Natural killer cell treated with Interleukin-12 subunit alpha and Interleukin-12 subunit beta and Interleukin-15 and Interleukin-18, amount 100 ng/mL, for 72 hours (primary cell): Measurements from ENCODE around the gene KDM3A. TPM values are rescaled to one million over a fixed set of nuclear protein-coding genes. Genes with fewer than 3 reads are reported as not detected.

Experiments used
- ATAC-seq, 2 donors: fragments of 150-1000 bp; cut with Tn5 transposase in 1 of 2; sonication (Bioruptor Pico), chemical (Tn5 transposase) in 1 of 2; 2 replicates each; pipeline ENCODE4 v1.10.0; 2021
- DNase-seq: peaks from one replicate; pipeline ENCODE4 v3.0.0; 2022; ENCODE audit warnings: low spot score
- H3K27ac Mint-ChIP-seq, 2 donors: 1 replicate in 1 of 2; 2 replicates in 1 of 2; pipeline ENCODE4 v1.8.0; 2022; ENCODE audit warnings: mixed read lengths in 2 of 2, mild to moderate bottlenecking in 1 of 2, moderate library complexity in 1 of 2
- H3K27me3 Mint-ChIP-seq, 2 donors: 1 replicate in 1 of 2; 2 replicates in 1 of 2; pipeline ENCODE4 v1.8.0; 2022; ENCODE audit warnings: mixed read lengths in 2 of 2
- H3K36me3 Mint-ChIP-seq: one replicate; pipeline ENCODE4 v1.8.0; 2022; ENCODE audit warnings: mixed read lengths
- H3K4me1 Mint-ChIP-seq, 2 donors: 1 replicate in 1 of 2; 2 replicates in 1 of 2; pipeline ENCODE4 v1.8.0; 2022; ENCODE audit warnings: low read depth in 2 of 2, mixed read lengths in 2 of 2, mild to moderate bottlenecking in 1 of 2
- H3K4me3 Mint-ChIP-seq: one replicate; pipeline ENCODE4 v1.8.0; 2022; ENCODE audit warnings: mixed read lengths
- H3K9me3 Mint-ChIP-seq: 2 replicates; pipeline ENCODE4 v1.8.0; 2022; ENCODE audit warnings: mixed read lengths
- total RNA-seq, 2 donors: library from RNA; stranded (reverse); gene quantifications; one replicate each; pipeline ENCODE4 v1.2.3, GENCODE V29; 2022

Gene KDM3A
- total RNA-seq, 2 donors from 2014 or later = 44.6 to 74.3 TPM

DNA sequence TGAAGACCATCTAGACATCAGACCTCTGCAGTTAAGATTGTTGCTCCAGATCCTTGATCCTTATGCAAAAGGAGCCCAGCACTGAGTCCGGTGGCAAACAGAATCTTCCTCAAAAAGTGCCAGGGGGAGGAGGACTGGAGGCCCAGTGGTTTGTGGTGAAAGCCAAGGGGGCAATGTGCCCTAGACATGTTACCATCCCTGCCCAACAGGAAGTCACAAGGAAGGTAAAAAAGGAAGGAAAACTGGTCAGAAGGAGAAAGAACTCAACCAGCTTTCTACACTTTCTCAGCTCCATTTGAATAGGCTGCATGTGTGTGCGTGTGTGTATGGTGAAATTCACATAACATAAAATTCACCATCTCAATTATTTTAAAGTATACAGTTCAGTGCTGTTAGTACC, 25.0 kb upstream of the KDM3A start:
- no peak for ATAC-seq
- no peaks in the 10 kb centered on the region for H3K9me3 Mint-ChIP-seq
- H3K27me3 Mint-ChIP-seq = peaks cover 36 to 67% of the 10 kb centered on the region in 2 donors
- H3K36me3 Mint-ChIP-seq = peaks cover 14% of the 10 kb centered on the region
- no peak overlapping the region for H3K27ac Mint-ChIP-seq
- no peak overlapping the region for H3K4me3 Mint-ChIP-seq
- DNase-seq = no peak
- peaks cover 6 to 8% of the 10 kb centered on the region in 2 donors for H3K4me1 Mint-ChIP-seq

DNA sequence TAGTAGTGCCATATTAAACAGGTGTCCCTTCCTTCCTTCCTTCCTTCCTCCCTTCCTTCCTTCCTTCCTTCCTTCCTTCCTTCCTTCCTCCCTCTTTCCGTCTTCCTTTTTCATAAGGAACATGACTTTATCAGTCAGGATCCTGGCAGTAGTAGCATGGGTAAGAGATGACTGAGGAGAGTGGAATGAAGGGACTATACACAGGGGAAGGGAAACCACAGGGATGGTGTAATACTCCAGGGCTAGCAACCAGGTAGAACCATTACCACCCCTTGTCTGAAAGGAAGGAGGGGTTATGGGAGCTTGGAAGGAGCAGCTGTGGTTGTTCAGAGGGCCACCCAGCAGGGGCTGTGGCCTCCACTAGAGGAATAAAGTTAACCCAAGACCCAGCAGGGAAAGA, 23.2 kb upstream of the KDM3A start:
- ATAC-seq (no peak), DNase-seq (no peak)
- no peak overlapping the region for H3K27ac Mint-ChIP-seq
- H3K9me3 Mint-ChIP-seq = no peaks in the 10 kb centered on the region
- H3K4me1 Mint-ChIP-seq = peaks cover 6 to 8% of the 10 kb centered on the region in 2 donors
- no peak overlapping the region for H3K4me3 Mint-ChIP-seq
- peaks cover 11% of the 10 kb centered on the region for H3K36me3 Mint-ChIP-seq
- H3K27me3 Mint-ChIP-seq = peaks cover 31 to 64% of the 10 kb centered on the region in 2 donors

DNA sequence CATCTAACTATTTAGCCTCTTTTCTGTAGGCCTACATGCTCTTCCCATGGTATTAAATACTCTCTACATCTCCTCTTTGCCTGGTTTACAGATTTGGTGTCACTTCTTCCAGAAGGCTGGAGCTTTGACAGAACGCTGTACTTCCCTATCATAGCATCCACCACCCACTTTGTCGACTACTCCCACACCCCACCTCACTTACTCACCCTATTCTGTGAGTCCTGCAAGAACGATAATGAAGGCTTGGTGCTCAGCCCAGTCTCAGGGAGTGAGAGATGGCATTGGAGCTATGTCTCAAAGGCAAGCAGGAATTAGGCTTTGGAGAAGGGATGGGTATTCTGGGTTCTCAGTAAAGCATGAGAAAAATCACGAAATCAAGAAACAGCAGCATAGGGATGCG, 20.3 kb upstream of the KDM3A start:
- Mint-ChIP-seq H3K27ac (no peak overlapping the region), H3K4me3 (no peak overlapping the region), H3K27me3 (peaks cover 25 to 67% of the 10 kb centered on the region in 2 donors), H3K36me3 (peaks cover 4% of the 10 kb centered on the region), H3K9me3 (no peaks in the 10 kb centered on the region), H3K4me1 (no peaks in the 10 kb centered on the region)
- ATAC-seq (no peak), DNase-seq (no peak)

DNA sequence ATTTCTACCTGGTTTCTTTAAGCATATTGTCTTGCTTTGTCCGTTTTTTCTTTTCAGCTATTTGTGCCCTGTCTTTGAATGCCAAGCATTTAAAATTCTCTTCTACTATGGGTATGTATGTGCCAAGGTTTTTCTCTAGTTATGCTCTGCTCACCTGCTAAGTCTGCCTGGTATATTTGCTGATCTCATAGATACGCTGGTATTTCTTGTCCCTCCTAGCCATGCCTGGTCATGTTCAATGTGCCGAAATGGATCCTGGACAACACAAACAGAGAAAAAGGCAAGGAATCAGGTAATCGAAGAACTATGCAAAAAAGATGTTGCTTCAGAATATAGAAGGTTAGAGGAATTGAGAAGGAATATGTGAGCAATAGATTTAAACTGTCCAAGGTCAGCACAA, 14.9 kb upstream of the KDM3A start:
- Mint-ChIP-seq H3K4me3 (no peak overlapping the region), H3K36me3 (peaks cover 15% of the 10 kb centered on the region), H3K4me1 (no peaks in the 10 kb centered on the region), H3K27me3 (peaks cover 33 to 78% of the 10 kb centered on the region in 2 donors), H3K9me3 (no peaks in the 10 kb centered on the region), H3K27ac (no peak overlapping the region)
- ATAC-seq (no peak), DNase-seq (no peak)

DNA sequence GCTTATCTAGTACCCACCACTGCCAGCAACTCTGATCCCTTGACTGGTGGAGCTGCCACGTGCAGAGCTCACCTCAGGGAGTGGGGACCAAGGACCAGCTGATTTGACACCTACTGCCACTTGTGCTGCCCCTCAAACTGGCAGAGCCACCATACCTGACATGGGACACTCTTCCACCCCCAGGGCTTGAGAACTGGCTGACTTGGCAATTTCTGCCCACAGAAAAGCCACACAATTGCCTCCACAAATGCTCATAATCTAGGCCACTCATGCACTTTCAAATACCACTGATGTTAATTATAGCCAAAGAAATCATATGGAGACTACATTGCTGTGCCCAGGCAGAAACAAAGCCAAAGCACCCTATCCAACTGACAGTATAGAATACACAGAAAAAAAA, 11.8 kb upstream of the KDM3A start:
- Mint-ChIP-seq H3K27me3 (peaks cover 31 to 62% of the 10 kb centered on the region in 2 donors), H3K4me1 (no peaks in the 10 kb centered on the region), H3K27ac (no peak overlapping the region), H3K4me3 (no peak overlapping the region), H3K9me3 (no peaks in the 10 kb centered on the region), H3K36me3 (peaks cover 11% of the 10 kb centered on the region)
- ATAC-seq (no peak), DNase-seq (no peak)

DNA sequence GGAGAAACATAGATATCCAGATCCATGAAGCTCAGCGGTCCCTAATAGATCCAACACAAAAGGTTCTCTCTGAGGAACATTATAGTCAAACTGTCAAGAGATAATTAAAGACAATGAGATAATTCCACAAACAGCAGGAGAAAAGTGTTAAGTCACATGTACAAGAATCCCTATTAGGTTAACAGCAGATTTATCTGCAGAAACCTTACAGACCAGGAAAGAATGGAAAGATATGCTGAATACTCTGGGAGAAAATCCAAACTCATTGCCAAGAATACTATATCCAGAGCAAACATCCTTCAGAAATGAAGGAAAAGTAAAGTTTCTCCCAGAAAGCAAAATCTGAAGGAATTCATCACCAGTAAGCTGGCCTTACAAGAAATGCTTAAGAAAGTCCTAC, 10.8 kb upstream of the KDM3A start:
- DNase-seq (no peak), ATAC-seq (no peak)
- Mint-ChIP-seq H3K27me3 (peaks cover 28 to 52% of the 10 kb centered on the region in 2 donors), H3K9me3 (no peaks in the 10 kb centered on the region), H3K4me1 (no peaks in the 10 kb centered on the region), H3K4me3 (no peak overlapping the region), H3K36me3 (peaks cover 11% of the 10 kb centered on the region), H3K27ac (no peak overlapping the region)

DNA sequence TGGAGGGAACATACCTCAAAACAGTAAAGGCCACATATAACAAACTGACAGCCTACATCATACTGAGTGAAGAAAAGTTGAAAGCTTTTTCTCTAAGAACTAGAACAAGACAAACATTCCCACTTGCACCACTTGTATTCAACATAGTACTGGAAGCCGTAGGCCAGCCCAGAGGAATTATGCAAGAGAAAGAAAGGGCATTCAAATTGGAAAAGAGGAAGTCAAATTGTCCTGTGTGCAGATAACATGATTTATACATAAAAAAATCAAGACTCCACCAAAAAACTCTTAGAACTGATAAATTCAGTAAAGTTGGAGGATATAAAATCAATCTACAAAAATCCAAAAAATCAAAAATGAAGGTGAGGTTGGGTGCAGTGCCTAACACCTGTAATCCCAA, 8.0 kb upstream of the KDM3A start:
- no peak for ATAC-seq
- H3K9me3 Mint-ChIP-seq = no peaks in the 10 kb centered on the region
- no peaks in the 10 kb centered on the region for H3K4me1 Mint-ChIP-seq
- peaks cover 15% of the 10 kb centered on the region for H3K36me3 Mint-ChIP-seq
- no peak overlapping the region for H3K27ac Mint-ChIP-seq
- H3K4me3 Mint-ChIP-seq = no peak overlapping the region
- peaks cover 25 to 29% of the 10 kb centered on the region in 2 donors for H3K27me3 Mint-ChIP-seq
- no peak for DNase-seq

DNA sequence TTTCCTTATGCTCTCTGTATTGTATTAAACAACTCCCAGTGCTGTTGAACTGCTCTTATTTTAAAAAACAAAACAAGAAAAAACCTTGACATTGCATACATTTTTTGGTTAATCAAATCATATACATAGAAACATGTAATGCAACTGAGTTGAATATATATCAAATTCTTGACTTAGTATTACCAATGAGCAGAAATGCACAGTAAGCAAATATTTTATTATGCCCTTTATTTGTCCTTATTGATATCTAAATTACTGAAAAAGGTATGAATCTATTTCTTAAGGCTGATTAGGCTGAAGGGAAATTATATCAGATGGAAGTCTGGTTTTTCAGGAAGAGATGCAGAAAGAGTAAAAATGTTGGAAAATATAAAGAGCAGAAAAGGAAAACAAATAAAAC, 6.9 kb upstream of the KDM3A start:
- no peak overlapping the region for H3K4me3 Mint-ChIP-seq
- no peaks in the 10 kb centered on the region for H3K9me3 Mint-ChIP-seq
- H3K27ac Mint-ChIP-seq = no peak overlapping the region
- peaks cover 17% of the 10 kb centered on the region for H3K36me3 Mint-ChIP-seq
- DNase-seq (no peak), ATAC-seq (no peak)
- no peaks in the 10 kb centered on the region for H3K4me1 Mint-ChIP-seq
- peaks cover 25% of the 10 kb centered on the region in 2 donors for H3K27me3 Mint-ChIP-seq

DNA sequence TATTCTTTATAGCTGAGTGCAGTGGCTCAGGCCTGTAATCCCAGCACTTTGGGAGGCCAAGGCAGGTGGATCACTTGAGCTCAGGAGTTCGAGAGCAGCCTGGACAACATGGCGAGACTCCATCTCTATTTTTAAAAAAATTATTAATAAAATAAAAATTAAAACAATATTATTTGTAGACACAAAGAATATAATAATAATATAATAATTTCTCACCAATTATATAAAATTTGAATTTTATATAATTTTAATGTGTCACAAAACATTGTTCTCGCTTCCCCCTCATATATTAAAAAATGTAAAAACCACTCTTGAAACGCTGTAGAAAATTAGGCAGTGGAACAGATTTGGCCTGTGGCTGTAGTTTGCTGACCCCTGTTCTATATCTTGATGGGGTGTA, 5.6 kb upstream of the KDM3A start:
- H3K36me3 Mint-ChIP-seq = peaks cover 19% of the 10 kb centered on the region
- H3K27ac Mint-ChIP-seq = no peak overlapping the region
- peaks cover 4 to 6% of the 10 kb centered on the region in 2 donors for H3K4me1 Mint-ChIP-seq
- peaks cover 2% of the 10 kb centered on the region for H3K9me3 Mint-ChIP-seq
- no peak for DNase-seq
- H3K27me3 Mint-ChIP-seq = peaks cover 13 to 16% of the 10 kb centered on the region in 2 donors
- no peak for ATAC-seq
- H3K4me3 Mint-ChIP-seq = no peak overlapping the region

DNA sequence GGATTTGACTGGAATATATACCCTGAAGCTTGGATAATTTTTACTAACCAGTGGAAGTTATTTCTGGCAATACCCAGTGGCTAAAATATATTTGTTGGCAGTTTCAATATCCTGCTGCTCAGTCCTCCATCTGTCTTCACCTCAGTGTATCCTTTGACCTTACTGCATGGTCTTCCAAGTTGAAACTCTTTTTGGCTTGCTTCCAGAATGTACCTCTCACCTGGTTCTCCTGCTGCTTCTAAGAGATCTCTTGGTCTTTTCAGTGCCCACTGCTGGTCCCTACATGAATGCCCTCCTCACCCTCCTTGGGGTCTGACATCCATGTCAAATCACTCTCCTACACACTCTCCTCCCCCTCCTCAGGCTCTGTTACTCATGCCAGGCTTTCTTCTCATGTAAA, 4.8 kb upstream of the KDM3A start:
- H3K36me3 Mint-ChIP-seq = peaks cover 23% of the 10 kb centered on the region
- no peak overlapping the region for H3K4me3 Mint-ChIP-seq
- ATAC-seq (no peak), DNase-seq (no peak)
- H3K9me3 Mint-ChIP-seq = peaks cover 4% of the 10 kb centered on the region
- no peak overlapping the region for H3K27ac Mint-ChIP-seq
- H3K4me1 Mint-ChIP-seq = peaks cover 11 to 13% of the 10 kb centered on the region in 2 donors
- peaks cover 8 to 14% of the 10 kb centered on the region in 2 donors for H3K27me3 Mint-ChIP-seq

DNA sequence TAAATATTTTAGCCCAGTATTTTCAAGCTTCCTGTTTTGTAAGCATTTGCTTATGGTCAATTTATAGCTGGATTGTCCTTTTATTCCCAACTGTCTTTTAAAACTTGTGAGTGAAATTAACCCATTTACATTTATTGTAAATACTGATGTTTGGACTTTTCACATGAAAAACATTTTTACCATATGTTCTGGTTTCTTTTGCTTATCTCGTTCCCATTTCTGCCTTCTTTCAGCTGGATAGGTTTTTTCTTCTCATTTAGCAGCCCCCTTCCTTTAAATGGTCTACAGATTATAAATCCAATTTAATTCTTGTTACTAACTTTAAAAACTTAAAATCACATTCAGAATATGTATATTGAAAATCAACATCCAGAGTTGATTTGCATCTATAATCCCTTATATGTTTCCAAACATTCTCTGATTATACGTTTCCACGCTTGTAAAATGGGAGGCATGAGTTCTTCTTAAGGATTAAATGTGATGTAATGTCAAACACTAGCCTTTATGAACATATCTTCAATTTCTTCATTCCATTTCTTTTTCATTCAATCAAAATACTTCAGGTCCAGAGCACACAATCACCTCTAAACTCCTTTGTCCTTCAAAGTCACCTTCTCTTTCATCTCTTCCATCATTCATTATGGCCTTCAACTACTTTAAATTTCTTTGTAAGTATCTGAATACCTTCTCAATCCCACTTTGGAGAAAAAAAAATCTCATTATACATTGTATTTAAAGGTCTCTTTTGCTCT, 1.1 kb upstream of the KDM3A start:
- Mint-ChIP-seq H3K27ac (peak overlapping the region; percentile 97 to 100), H3K9me3 (peaks cover 4% of the 10 kb centered on the region), H3K4me1 (peaks cover 31 to 41% of the 10 kb centered on the region in 2 donors), H3K36me3 (peaks cover 34% of the 10 kb centered on the region), H3K4me3 (peak overlapping the region; percentile 90), H3K27me3 (peaks cover 0 to 8% of the 10 kb centered on the region in 2 donors)
- no peak for DNase-seq
- no peak for ATAC-seq

DNA sequence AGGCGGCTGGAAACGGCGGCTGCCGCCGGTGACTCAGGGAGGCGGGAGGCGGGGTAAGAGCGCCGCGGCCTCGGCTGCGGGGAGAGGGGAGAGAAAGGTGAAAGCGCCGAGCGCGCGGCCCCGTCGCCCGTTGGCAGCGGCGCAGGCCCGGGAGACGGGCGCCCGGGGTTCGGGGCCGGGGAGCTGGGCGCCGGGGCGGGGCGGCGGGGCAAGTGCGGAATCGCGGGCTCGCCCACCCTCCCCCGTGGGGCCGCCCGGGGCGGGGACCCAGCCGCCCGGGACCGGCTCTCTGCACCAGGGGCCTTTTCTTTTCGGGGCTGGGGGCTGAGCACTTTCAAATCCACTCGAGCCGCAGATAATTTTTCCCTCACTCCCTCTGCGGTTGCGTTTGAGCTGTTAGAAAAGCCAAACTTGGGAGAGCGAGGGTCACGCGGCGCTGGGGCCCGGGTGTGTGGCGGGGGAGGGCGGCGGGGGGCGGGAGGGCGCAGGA, 266 bp downstream of the KDM3A start:
- DNase-seq (no peak), ATAC-seq (no peak)
- peak overlapping the region; percentile 97 to 100 for H3K27ac Mint-ChIP-seq
- H3K27me3 Mint-ChIP-seq = peaks cover 0 to 7% of the 10 kb centered on the region in 2 donors
- peaks cover 4% of the 10 kb centered on the region for H3K9me3 Mint-ChIP-seq
- peaks cover 41 to 51% of the 10 kb centered on the region in 2 donors for H3K4me1 Mint-ChIP-seq
- H3K4me3 Mint-ChIP-seq = peak overlapping the region; percentile 91
- H3K36me3 Mint-ChIP-seq = peaks cover 41% of the 10 kb centered on the region

DNA sequence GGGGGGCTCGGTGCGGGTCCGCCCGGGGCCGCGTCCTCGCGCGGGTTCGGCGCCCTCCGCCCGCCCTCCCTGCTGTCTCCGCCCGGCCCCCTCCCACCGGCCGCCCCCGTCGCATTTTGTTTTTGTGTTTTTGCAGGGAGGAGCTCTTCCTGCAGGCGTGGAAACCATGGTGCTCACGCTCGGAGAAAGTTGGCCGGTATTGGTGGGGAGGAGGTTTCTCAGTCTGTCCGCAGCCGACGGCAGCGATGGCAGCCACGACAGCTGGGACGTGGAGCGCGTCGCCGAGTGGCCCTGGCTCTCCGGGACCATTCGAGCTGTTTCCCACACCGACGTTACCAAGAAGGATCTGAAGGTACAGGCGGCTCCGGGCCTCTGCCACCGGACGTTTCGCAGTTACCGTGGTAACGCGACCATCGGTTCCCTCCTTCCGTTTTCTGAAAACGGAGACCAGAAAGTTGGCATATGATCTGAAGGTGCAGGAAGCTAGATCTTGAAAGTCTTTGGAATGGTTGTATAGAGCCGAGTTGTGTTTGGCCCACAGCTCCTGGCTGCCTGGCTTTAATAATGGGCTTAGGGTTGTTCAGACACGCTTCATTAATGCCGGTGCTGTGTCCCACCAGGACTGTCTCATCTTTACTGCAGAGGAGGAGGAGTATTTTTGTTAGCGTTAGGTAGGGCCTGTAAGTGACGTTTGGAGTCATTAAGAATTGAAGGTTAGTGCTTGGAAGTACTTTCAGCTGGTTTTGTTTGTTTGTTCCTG, 891 bp downstream of the KDM3A start:
- Mint-ChIP-seq H3K4me1 (peaks cover 41 to 51% of the 10 kb centered on the region in 2 donors), H3K27ac (peak overlapping the region; percentile 96 to 100), H3K27me3 (peaks cover 0 to 3% of the 10 kb centered on the region in 2 donors), H3K36me3 (peaks cover 41% of the 10 kb centered on the region), H3K9me3 (peaks cover 4% of the 10 kb centered on the region), H3K4me3 (peak overlapping the region; percentile 91)
- DNase-seq (peak; percentile 73), ATAC-seq (peak in 1 of 2 donors; percentile 3)

DNA sequence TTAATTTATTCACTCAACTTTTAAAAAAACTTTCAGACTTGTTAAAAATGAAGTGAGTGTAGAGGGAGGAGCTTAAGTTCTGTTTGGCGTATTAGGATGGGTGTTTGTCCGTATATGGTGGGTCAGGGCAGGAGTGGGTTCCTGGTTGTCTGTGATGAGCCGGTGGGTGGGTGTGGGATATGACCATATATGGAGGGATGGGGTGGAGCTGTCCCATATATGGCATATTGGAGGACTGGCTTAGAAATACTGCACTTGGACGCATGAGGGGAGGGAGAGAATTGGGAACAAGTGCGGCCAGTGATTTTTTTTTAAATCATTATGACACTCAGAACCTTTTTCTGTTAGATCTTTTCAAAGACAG, 1.5 kb downstream of the KDM3A start:
- DNase-seq (peak; percentile 89), ATAC-seq (peak; percentile 79 to 80)
- peak overlapping the region; percentile 91 for H3K4me3 Mint-ChIP-seq
- peak overlapping the region; percentile 96 to 100 for H3K27ac Mint-ChIP-seq
- H3K9me3 Mint-ChIP-seq = peaks cover 4% of the 10 kb centered on the region
- H3K4me1 Mint-ChIP-seq = peaks cover 45 to 55% of the 10 kb centered on the region in 2 donors
- no peaks in the 10 kb centered on the region for H3K27me3 Mint-ChIP-seq
- H3K36me3 Mint-ChIP-seq = peaks cover 39% of the 10 kb centered on the region
